ENCODE measurements around the gene OR6N1.

DNA sequence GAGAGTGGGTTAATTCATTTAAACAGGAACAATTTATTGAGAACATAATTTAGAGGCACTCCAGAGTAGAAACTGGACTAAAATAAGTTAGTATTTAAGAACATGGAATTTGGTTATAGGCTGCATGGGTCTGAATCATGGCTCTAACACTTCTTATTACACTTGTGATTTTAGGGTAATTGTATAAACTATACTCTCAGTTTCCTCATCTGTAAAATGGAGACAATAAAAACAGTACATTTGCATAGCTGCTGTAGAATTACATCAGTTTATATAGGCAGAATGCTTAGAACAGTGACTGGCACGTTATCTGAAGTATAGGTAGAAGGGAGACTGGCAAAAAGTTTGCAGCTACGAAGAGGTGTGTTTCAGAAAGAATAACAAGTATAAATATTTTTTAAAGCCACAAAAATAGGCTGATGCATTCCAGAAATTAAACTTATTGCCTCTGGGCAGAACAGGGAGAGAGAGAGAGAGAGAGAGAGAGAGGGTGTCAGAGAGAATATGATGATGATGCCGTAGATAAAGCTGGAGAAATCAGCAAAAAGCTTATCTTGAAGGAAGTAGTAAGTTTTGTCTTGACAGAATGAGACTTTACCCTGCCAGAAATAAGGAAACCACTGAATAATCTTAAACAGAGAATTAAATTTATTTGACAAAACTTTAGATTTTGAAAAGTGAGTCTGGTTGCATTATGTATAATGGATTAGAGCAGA lies 43.3 kb downstream of the OR6N1 start:
- TF ChIP-seq, protein P1, sequence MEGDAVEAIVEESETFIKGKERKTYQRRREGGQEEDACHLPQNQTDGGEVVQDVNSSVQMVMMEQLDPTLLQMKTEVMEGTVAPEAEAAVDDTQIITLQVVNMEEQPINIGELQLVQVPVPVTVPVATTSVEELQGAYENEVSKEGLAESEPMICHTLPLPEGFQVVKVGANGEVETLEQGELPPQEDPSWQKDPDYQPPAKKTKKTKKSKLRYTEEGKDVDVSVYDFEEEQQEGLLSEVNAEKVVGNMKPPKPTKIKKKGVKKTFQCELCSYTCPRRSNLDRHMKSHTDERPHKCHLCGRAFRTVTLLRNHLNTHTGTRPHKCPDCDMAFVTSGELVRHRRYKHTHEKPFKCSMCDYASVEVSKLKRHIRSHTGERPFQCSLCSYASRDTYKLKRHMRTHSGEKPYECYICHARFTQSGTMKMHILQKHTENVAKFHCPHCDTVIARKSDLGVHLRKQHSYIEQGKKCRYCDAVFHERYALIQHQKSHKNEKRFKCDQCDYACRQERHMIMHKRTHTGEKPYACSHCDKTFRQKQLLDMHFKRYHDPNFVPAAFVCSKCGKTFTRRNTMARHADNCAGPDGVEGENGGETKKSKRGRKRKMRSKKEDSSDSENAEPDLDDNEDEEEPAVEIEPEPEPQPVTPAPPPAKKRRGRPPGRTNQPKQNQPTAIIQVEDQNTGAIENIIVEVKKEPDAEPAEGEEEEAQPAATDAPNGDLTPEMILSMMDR (conservative IDR thresholded peaks at IDR 0.05; ENCODE audit: low read length) = no peak
- no peak for TF ChIP-seq EZH2phosphoT487 (IDR thresholded peaks at IDR 0.05; ENCODE audit: borderline replicate concordance)

Measured in Loucy (cell line).